ENCODE data around the gene RFX3. TPM values are rescaled to one million over a fixed set of nuclear protein-coding genes. Genes with fewer than 3 reads are reported as not detected.
A peak's percentile ranks its signal among the peaks of the same experiment; 100 is the strongest.

The RFX3 gene
- total RNA-seq, 4 donors from 2014 or later, result 10.9 to 20.8 (median 13.7) TPM

- TF ChIP-seq POLR2A (IDR thresholded peaks at IDR 0.05), result no peak
- TF ChIP-seq CTCF (IDR thresholded peaks at IDR 0.05), result no peak
- WGBS, 2 donors, result 81 to 87% methylated on average over 3 of the region's 3 CpGs
- no peak overlapping the region for H3K4me3 ChIP-seq
Measured at GRCh38 chr9:3480353-3480655, 45.5 kb downstream of the RFX3 start.

GRCh38 chr9:3479514-3480352 is 46.1 kb downstream of the RFX3 start:
- no peaks in the 10 kb centered on the region for H3K4me1 ChIP-seq
- H3K36me3 ChIP-seq, result peaks cover 0 to 24% (median 0%) of the 10 kb centered on the region in 3 donors
- no peak overlapping the region for H3K4me3 ChIP-seq
- no peak for DNase-seq (ENCODE audit: low spot score in 2 of 2)
- H3K27me3 ChIP-seq, result no peaks in the 10 kb centered on the region
- H3K27ac ChIP-seq, result no peak overlapping the region
- H3K9me3 ChIP-seq, result peaks cover 0 to 18% (median 0%) of the 10 kb centered on the region in 4 donors
- TF ChIP-seq CTCF (IDR thresholded peaks at IDR 0.05), result no peak
- no peak for TF ChIP-seq EP300 (IDR thresholded peaks at IDR 0.05)
- TF ChIP-seq POLR2A (IDR thresholded peaks at IDR 0.05), result no peak
- WGBS, 2 donors, result 85 to 89% methylated on average over 7 of the region's 7 CpGs

More at GRCh38 chr9:3480353-3480655, 45.5 kb downstream of the RFX3 start:
- H3K9me3 ChIP-seq, result peaks cover 0 to 18% (median 0%) of the 10 kb centered on the region in 4 donors
- H3K4me1 ChIP-seq, result no peaks in the 10 kb centered on the region
- no peak for DNase-seq (ENCODE audit: low spot score in 2 of 2)
- peaks cover 0 to 25% (median 0%) of the 10 kb centered on the region in 3 donors for H3K36me3 ChIP-seq
- H3K27me3 ChIP-seq, result no peaks in the 10 kb centered on the region
- no peak overlapping the region for H3K27ac ChIP-seq

GRCh38 chr9:3478549-3478953 is 47.2 kb downstream of the RFX3 start:
- Histone ChIP-seq H3K27me3 (no peaks in the 10 kb centered on the region), H3K4me1 (peaks cover 0 to 3% (median 0%) of the 10 kb centered on the region in 4 donors), H3K36me3 (peaks cover 0 to 15% (median 0%) of the 10 kb centered on the region in 3 donors), H3K27ac (peak overlapping the region in 1 of 4 donors; percentile 17), H3K4me3 (no peak overlapping the region), H3K9me3 (peaks cover 0 to 18% (median 0%) of the 10 kb centered on the region in 4 donors)
- DNase-seq (ENCODE audit: low spot score in 2 of 2), result no peak
- 86 to 92% methylated on average over 1 of the region's 1 CpG for WGBS, 2 donors
- TF ChIP-seq EP300 (IDR thresholded peaks at IDR 0.05) (peak in 1 of 2 donors; percentile 15), POLR2A (IDR thresholded peaks at IDR 0.05) (no peak)

- H3K4me3 ChIP-seq, result no peak overlapping the region
- TF ChIP-seq CTCF (IDR thresholded peaks at IDR 0.05) (no peak), POLR2A (IDR thresholded peaks at IDR 0.05) (no peak), EP300 (IDR thresholded peaks at IDR 0.05) (no peak)
- H3K9me3 ChIP-seq, result peaks cover 0 to 18% (median 0%) of the 10 kb centered on the region in 4 donors
- no peaks in the 10 kb centered on the region for H3K27me3 ChIP-seq
- no peak overlapping the region for H3K27ac ChIP-seq
- DNase-seq (ENCODE audit: low spot score in 2 of 2), result no peak
- peaks cover 0 to 15% (median 0%) of the 10 kb centered on the region in 3 donors for H3K36me3 ChIP-seq
- peaks cover 0 to 3% (median 0%) of the 10 kb centered on the region in 4 donors for H3K4me1 ChIP-seq
- 92 to 94% methylated on average over 4 of the region's 4 CpGs for WGBS, 2 donors
Measured at GRCh38 chr9:3477236-3477834, 48.5 kb downstream of the RFX3 start.

GRCh38 chr9:3475300-3476020 is 50.3 kb downstream of the RFX3 start:
- peaks cover 0 to 18% (median 0%) of the 10 kb centered on the region in 4 donors for H3K9me3 ChIP-seq
- H3K27ac ChIP-seq, result no peak overlapping the region
- DNase-seq (ENCODE audit: low spot score in 2 of 2), result no peak
- WGBS, 2 donors, result 87 to 89% methylated on average over 14 of the region's 14 CpGs
- no peaks in the 10 kb centered on the region for H3K27me3 ChIP-seq
- peaks cover 0 to 7% (median 0%) of the 10 kb centered on the region in 4 donors for H3K4me1 ChIP-seq
- H3K36me3 ChIP-seq, result peaks cover 0 to 15% (median 0%) of the 10 kb centered on the region in 3 donors
- H3K4me3 ChIP-seq, result no peak overlapping the region
- TF ChIP-seq CTCF (IDR thresholded peaks at IDR 0.05) (no peak), POLR2A (IDR thresholded peaks at IDR 0.05) (no peak)
